LNCaP clone FGC (cell line): ENCODE data around the gene DGKQ.

Experiments used
- DNase-seq: peaks from one replicate; pipeline ENCODE4 v3.0.0-alpha.2; 2011; ENCODE audit warnings: low read depth
- H3K4me3 ChIP-seq: 2 replicates; pipeline ENCODE4 v1.5.1; 2011; ENCODE audit warnings: mild to moderate bottlenecking, low read depth, low read length, control low read depth
- TF ChIP-seq, protein P1 (sequence below): IDR thresholded peaks from 2 replicates; pipeline ENCODE4 v1.5.1; 2012; ENCODE audit warnings: mild to moderate bottlenecking; ENCODE audit not compliant: control insufficient read depth, insufficient read depth; ENCODE audit errors: extremely low read depth

Gene DGKQ

DNA sequence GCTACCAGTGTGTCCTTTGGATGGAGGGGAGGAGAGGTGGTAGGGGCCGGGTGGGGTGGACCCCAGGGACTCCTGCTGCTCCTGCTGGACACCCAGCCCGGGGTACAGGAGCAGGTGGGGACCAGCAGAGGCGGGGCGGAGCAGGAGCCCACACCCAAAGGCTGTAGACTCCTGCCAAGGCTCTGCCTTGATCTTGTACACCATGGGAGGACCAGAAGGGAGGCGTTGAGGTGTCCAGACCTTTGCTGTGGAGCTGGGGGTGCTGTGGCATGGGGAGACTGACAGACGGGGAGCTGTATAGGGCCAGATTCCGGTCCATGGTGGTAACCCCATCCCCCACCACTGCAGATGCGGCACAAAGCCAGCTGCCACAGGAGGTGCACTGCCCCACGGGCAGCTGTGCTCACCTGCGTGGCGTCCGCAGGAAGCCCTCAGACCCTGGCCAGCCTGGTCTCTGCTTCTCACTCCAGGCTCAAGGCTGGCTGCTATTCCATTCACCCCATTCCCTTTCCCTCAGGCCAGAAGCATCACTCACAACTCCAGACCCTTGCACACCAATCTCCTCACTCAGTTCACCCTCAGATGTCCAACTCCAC lies 24.8 kb upstream of the DGKQ start:
- no peak overlapping the region for H3K4me3 ChIP-seq
- no peak for DNase-seq

DNA sequence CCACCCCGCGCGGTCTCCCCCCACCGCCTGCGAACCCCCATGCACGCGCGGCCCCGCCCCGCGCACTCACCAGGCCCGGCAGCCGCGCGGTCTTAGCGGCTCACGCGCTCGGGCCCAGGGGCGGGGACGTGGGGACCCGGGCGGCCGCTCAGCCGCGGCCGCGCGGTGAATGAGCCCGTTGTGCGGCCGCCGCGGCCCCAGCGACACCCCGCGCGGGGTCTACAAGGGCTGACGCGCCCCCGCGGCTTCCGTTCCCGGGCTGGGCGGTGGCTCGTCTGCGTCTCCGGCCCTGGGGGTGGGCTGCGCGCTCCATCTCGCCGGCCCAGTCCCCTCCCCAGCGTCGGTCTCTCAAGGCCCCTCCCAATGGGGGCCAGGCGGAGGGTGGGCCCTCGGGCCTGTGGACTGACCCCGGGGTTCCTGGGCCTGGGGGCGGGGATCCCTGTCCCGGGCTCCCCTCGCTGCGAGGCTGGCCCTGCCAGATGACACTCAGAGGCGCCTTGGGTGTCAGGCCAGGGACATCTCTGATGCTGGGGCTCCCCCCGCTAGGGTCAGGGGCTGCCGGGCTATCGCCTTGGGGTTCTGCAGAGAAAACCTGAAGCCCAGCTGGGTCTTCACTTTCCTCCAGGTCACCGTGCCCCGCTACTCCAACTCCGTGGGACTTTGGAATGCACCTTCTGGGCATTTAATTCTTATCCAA lies 24.2 kb upstream of the DGKQ start:
- TF ChIP-seq, protein P1, sequence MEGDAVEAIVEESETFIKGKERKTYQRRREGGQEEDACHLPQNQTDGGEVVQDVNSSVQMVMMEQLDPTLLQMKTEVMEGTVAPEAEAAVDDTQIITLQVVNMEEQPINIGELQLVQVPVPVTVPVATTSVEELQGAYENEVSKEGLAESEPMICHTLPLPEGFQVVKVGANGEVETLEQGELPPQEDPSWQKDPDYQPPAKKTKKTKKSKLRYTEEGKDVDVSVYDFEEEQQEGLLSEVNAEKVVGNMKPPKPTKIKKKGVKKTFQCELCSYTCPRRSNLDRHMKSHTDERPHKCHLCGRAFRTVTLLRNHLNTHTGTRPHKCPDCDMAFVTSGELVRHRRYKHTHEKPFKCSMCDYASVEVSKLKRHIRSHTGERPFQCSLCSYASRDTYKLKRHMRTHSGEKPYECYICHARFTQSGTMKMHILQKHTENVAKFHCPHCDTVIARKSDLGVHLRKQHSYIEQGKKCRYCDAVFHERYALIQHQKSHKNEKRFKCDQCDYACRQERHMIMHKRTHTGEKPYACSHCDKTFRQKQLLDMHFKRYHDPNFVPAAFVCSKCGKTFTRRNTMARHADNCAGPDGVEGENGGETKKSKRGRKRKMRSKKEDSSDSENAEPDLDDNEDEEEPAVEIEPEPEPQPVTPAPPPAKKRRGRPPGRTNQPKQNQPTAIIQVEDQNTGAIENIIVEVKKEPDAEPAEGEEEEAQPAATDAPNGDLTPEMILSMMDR: no peak
- DNase-seq: no peak
- no peak overlapping the region for H3K4me3 ChIP-seq

More for the DNA sequence above, 24.8 kb upstream of the DGKQ start:
- TF ChIP-seq, protein P1: no peak

DNA sequence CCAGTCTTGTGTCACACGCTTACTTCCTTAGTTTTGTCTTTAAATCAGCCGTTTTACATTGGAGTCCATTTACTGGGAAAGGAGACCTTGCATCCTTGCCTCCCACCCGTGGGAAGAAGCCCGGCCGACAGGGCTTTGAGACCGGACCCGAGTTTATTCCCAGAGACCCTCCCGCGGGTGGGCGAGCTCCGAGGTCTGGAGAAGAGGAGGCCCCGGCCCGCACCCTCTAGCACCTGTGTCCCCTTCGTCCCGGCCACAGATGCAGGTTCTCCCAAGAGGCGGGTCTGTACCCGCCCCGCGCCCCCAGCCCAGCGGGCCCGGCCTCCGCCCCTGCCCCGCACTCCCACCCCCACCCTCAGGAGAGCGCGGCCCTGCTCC lies 23.6 kb upstream of the DGKQ start:
- H3K4me3 ChIP-seq: no peak overlapping the region
- DNase-seq: no peak
- TF ChIP-seq, protein P1: no peak

DNA sequence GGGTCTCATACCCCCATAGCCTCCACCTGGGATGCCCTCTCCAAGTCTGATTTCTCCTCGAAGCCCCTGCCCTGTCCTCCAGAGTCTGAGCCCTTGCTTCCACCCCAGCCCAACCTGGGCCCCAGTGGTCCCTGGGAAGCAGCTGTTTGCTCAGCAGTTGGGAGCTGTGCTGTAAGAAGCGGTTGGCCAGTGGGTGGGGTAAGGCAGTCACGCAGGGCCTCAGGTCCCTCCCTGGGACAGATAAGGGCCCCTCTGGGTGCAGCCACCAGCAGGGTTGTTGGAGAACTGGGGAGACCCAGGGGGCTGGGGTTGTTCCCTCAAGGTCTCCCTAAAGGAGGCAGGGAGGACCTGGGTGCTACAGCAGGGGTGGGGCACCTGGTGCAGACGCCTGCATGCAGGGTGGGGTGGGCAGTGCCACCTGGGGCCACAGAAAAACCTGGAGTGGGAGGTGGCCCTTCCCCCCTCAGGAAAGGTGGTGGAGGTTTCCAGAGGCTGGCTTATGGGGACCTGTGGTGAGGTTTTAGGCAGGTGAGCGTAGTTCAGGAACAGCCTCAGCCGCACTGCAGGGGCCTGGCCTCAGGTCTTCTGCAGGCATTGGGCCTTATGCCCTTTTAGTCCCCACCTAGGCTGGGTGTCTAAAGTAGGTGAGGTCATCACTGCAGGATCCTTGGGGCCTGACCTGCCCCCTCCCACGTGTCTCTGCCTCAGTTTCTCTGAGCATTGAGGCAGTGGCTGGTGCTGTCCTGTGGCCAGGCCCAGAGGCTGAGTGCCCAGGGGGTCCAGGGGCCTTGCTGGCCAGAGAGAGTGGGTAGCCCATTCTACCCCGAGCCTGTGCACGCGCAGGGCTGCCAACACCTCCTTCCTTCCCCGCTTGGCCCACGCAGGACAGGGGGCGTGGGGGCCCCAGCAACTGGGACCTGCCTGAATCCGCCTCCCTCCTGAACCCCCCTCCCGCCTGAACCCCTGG lies 22.9 kb upstream of the DGKQ start:
- TF ChIP-seq, protein P1: no peak
- no peak for DNase-seq
- H3K4me3 ChIP-seq: no peak overlapping the region

DNA sequence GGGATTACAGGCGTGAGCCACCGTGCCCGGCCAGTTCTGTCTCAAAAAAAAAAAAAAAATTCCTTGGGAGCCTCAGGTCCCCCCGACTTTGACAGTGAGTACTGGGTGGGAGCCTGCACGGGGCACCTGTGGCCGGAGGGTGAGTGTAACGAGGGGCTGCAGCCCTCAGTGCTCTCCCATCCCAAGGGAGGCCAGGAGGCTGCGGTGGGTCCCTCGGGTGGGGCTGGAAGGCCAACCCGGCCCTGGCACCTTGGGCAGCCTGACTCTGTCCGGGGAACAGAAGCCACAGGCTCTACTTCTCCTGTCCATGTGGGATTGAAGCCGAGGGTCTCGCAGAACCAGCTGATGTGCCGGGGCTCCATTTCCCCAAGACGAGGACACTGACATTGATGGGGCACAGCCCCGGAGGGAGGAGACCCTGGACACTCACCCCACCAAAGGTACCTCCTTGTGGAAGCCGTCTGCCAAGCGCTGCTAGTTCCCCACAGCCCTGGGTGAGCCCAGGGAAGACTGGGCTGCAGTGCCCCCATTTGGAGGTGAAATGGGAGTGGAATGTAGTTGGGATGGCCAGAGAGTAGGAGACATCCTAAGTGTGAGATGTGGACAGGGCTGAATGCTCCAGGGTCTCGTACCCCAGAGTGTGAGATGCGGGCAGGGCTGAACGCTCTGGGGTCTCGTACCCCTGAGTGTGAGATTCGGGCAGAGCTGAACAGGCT lies 22.1 kb upstream of the DGKQ start:
- no peak for DNase-seq
- TF ChIP-seq, protein P1: no peak
- no peak overlapping the region for H3K4me3 ChIP-seq
